IPS-NIHi7 (cell line): ENCODE data around the gene CCDC149.

ENCODE experiments used
- DNase-seq: peaks from one replicate; pipeline ENCODE4 v3.0.0; 2012; ENCODE audit warnings: mixed read lengths; ENCODE audit errors: extremely low spot score

CCDC149 gene

DNA sequence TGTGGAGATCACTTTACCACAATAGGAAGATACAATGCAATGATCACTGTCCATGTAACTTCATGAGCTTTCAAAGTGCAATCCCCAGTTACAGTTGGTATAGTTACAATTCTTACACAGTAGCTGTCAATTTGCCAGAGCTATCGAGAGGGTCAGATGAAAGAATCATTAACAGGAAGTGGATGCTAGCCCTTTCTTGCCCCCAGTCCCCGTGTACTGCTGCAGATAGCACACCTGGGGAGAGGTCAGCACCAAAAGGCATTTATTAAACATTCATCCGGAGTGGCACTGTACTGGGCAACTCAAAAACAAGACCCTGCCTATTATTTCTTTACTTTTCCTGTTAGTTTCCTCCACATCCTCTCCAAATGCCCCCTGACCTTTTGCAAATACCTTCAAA lies 69.7 kb downstream of the CCDC149 start:
- DNase-seq = no peak

DNA sequence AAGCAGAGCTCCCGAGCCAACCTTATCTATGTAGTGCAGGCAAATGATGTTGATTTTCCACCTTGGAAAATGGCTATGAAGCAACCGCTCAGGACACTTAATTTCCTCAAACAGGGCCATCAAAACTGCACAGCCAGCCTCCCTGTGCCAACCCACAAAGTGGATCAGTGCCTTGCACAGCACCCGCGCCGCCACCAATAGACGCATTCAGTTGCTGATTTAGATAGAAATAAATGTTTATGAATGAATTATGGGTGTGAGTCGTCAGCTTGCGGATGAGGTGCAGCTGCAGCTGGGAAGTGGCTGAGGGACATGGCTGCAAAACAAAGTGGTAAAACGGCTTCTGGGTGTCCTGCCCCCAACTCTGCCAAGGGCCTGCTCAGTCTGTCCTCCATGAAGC lies 70.5 kb downstream of the CCDC149 start:
- no peak for DNase-seq

DNA sequence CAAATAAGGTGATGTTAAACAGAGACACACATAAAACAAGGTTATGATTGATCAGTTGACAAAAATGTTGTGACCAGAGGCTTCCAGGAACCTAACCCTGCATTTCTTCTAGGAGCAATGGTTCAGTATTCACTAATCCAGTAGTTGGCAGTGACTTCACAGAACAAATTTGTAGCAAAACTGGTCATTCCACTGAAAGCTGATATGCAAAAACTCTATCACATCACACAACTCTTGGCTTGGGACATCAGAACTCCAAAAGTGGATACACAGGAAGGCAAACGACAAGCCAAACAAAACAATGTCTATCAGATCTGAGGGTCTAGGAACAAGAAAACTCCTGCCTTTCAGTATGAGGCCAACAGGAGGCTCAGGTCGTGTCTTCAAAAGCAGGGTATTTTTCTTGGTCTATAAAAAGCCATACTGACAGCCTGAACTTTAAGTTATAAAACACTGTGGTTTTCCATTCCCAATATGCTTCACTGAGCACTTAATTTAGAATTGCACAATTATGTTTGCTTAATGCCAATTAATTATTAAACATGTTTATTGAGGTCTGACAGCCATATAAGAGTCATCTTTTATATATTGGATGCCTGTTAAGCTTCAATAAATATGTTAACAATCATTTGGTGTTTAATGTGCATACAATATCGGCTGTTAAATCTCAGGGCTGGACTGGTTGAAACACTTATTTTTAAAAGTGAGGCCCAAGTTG lies 71.9 kb downstream of the CCDC149 start:
- no peak for DNase-seq

DNA sequence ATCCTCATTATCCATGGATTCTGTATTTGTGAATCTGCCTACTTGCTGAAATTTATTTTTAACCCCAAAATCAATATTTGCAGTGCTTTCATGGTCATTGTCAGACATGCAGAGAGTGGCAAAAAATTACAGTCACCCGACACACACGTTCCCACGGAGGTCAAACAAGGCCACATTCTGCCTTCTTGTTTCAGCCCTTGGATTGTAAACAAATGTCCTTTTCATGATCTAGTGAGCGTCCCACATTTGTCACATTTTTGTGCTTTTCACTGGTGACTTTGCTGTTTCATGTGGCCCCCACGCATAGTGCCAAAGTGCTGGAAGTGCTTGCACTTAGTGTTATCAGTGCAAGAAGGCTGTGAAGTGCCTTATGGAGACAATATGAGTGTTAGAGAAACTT lies 72.5 kb downstream of the CCDC149 start:
- no peak for DNase-seq

DNA sequence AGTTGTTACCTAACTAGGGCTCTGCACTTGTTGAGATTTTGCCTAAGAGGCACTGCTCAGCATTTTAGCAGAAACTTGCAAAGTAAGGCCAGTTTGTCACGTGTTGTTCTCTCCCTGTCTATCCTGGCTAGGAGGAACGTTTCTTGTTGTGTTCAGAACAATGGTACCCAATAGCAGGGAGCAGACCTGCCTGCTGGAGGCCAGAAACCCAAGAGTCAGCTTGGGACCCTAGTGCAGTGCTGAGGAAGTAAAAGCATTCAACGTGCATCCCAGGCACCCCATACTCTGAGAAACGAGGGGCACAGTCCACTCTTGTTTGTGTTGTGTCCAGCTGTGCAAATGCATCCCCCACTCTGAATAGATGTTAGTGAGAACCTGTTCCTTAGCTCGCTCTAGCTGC lies 75.1 kb downstream of the CCDC149 start:
- no peak for DNase-seq

DNA sequence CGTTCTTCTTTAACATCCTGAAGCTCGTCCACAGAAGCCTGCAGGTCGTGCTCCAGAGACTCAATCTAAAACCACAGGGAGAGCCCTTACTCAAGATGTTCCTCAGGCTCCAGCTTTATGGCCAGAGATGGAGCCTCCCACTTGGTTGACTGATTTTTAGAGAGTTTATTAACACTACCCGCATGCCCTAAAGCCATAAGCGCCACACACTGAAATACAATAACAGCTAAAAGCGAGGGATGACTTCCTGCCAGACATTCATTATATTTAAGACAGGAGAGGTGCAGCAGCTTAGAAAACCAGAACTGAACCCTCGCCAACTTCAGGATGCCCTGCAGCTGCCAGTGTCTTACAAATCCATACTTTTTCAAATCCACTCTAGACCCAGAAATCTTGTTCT lies 75.5 kb downstream of the CCDC149 start:
- no peak for DNase-seq

DNA sequence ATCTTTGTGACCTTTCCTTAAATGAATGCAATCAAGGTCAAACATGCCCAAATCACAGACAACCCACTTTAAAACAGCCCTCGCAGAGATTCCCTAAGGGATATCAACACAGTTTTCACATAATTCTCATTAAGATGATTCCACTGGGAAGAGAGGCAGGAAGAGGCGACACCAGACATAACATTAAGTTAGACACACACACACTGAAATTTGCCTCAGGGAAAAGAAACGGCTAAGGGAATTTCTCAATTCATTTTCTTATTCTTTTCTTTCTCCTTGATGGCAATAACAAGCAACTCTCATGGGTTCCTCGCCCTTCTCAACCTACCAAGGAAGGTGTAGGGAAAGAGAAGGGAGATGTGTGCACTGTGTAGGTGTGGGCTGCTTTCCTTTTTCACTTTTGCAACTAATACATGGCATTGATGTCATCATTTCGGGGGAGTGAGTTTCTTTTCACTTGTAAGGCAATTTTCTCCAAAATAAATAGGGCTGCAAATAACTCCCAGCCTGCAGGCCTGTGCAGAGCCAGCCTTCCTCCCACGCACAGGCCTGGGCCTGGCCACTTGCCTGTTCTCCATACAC lies 76.1 kb downstream of the CCDC149 start:
- DNase-seq = no peak

DNA sequence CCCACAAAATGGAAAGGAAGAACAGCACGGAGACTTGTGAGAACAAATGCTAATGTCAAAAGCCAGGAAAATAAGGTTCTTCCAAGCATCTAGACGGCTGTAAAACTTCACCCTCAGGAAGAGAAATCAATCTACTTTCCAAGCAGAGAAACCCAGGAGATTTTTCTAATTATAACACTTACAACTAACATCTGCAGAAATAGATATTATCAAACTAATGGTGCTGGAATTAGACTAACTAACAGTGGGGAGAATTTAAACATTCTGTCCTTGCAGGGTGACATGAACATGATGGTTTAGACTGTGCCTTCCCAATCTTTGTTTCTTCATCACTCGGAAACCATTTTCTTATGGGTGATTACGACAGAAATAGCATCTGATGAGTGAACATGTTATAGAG lies 77.1 kb downstream of the CCDC149 start:
- no peak for DNase-seq

DNA sequence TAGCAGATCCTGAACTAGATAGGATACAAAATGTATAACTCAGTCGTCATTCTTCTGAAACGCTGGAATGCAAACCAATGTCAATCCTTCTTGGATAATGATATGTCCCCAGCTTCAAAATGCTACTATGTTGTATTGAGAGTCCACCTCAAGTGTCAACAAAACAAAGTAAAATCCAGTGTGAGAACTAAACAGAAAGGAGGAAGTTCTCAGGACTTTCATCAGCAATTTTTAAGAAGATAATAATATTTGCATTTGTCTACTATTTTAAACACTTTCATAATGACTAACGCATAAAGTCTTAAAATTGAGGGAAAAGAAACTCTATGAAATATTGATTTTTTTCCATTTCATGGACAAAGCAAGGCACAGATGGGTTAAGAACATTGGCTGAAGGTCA lies 81.2 kb downstream of the CCDC149 start:
- DNase-seq = no peak

DNA sequence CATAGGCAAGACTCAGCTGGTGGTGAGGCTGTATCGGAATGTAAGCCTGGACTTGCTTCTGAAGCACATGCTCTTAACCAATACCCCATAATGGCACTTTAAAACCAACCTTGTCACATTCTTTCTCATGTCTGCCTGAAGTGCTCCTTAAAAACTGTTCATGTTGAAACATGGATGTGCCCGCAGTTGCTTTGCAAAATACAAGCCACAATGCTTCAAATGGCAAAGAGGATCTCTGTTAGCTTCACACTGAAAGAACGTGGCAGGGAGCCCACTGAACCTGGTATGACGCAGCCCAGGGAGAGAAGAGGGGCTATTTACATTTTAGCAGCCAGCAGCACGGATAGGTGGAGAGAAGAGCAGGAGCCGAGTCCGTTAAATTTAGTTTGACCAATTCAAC lies 88.1 kb downstream of the CCDC149 start:
- DNase-seq = no peak

DNA sequence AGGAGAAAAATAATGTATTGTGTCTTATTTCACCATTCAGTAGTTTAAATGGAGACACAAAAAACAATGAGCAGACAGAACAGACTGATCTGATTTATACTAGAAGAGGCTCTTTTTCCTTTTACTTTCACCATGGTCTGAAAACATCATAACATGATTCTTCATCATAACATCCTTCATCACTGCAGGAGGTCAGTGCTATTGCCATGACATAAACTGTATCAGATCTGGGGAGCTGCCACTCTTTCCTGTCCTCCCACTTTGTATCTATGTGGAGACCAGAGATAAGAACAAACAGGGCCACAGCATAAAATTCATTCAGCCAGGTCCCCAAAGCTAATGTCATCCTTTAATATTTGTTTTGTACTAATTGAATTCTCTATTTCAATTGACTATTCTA lies 92.3 kb downstream of the CCDC149 start:
- DNase-seq = no peak

DNA sequence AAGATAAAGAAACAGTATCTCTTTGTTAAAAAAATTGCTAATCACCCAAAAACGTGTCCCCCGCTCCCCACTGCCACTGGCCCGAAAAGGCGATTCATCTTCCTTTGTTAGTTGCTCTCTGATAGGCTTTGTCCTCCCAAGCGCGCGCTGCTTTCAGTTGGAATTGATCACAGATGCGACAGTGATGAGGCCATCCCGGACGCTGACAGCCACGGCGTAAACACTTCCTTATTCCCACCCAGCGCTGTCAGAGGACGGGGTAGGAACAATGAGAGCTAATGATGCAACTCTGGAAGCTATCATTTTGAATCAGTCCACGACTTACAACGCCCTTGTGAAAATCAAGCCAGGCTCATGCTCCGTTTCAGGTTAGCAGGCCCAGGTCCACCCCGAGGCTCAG lies 96.0 kb downstream of the CCDC149 start:
- no peak for DNase-seq

DNA sequence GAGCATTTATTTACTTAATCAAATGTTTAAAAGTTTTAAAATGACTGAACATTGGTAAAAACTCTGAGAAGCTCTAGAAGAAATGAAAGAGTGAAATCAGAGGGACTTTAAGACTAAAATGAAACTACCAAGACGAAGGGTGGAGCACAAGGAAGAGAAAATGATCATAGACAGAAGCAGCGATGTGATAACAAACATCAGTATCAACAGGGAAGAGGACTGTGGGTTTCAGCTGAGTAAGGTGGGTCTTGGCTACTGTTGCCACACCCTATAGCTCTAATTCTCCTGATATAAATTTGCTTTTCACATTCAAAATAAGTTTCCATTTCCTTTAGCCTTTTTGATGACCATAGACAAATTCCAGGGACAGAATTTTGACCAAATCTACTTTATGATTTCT lies 99.1 kb downstream of the CCDC149 start:
- no peak for DNase-seq

DNA sequence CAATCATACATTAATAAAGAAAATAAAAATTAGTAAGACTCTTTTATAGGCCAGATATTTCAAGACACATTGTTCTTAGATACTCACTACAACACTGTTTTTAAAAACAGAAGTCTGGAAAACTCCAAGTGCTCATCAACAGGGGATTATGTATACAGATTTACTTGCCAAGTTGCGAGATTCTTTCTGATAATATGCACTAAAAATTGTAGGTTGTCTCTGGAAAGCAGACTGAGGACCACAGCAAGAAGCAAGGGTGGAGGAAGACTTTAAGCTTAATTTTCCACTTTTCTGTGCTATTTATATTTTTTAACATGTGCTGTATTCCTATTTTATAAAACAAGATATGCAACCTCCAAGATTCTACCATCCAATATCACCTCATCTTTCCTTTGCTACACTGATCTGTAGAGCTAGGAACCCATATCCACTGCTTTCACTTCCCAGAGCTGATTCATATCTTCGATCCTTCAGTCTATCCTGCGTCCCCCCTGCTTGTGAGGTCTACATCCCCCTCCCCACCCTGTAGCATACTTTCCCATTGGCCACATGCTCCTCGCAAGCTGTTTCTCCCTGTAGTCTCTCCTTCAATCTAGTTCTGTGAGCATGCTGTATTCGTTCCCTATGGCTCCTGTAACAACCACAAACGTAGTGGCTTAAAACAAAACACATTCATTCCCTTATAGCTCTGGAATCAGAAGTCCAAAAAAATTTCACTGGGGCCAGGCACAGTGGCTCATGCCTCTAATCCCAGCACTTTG lies 101.8 kb downstream of the CCDC149 start:
- no peak for DNase-seq

DNA sequence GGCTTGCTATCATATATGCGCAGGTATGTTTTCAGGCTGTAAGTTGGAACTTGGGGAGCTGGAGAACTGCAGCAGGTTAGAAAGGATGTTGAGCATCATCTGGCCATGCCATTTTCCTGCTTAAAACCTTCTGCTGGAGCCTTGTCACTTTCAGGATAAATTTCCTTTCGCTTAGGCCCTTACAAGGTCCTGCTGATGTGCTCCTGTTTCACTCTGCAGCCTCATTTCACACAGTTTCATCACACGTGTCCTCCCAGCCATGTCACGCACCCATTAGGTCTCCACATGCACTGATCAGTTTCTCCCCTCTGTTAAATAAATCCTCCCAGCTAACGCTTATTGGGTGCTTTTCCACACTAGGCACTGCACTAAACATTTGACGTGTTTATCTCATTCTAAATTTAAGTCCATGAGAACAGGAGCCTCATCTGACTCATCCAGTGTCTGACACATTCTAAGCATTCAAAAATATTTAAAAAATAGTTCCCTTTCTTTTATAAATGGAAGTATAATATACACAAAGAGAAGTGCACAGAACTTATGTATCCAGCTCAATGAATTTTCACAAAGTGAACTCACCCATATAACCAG lies 102.9 kb downstream of the CCDC149 start:
- no peak for DNase-seq

DNA sequence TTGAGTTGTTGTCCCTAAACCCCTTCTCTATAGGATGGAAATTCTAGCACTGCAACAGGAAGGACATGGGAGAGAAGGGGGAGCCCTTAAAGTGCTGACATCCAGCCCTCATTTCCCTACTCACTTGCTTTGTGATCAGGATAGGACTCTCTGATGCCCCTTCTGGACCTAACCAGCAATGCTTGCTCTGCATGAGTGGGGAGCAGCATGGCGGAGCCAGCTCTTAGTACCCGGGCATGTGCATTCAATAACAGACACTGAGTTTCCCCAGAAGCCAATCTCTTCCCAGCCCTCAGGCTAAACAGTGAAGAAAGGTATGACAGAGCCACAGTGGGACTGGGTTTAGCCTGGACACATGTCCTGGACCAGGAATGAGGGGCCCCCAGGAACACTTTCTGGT lies 103.5 kb downstream of the CCDC149 start:
- DNase-seq = peak; percentile 66

DNA sequence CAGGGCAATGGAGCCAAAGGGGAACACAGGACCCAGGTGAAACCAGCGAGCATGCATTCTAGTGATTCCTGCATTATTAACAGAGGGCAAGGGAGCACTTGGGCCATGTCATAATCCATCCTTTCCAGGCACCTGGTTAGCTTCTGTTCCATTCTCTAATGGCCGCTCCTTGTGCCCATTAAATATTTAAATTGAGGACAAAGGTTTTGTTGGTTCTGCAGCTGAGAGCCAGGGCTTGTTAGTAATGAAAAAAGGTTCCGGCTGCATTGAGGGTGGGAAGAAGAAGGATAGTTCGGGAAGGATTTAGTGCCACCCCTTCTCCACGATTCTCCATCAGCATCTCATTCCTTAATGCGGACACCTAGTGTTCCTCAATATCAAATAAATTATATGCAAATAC lies 103.9 kb downstream of the CCDC149 start:
- DNase-seq = no peak

DNA sequence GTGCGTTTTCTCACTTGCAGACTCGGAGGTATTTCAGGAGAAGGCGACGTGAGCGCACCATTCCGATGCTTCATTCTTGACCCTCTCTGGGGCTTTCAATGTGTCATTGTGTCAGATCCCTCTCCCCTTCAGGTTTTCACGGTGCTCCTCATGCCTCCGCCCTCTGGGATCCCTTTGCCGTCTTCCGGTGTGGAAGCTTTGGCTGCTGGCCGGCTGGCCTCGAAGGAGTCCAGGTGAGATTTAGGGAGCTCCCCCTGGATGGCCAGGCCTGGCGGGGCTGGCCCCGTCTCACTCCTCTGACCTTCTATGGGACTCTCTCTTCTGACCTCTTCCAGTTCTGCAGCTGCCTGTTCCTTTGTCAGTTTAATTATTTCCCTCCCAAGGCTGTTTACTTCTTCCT lies 104.6 kb downstream of the CCDC149 start:
- no peak for DNase-seq

DNA sequence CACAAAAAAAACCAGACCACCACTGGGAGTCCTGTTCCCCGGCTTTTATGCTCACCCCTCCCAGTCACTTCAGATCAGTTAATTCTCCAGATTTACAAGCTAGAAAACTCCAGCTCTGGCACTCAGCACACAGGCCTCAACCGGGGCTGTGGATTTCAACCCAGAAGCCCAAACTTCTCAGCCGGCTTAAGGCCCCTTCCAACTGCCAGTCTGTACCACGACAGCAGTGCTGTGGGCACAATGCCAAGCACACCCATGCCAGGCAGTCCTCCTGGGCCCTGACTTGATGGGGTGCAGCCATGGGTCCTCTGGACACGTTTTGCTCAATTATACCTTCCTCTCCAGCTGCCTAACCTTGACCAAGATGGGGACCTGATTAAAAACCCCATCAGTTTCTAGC lies 105.2 kb downstream of the CCDC149 start:
- no peak for DNase-seq

DNA sequence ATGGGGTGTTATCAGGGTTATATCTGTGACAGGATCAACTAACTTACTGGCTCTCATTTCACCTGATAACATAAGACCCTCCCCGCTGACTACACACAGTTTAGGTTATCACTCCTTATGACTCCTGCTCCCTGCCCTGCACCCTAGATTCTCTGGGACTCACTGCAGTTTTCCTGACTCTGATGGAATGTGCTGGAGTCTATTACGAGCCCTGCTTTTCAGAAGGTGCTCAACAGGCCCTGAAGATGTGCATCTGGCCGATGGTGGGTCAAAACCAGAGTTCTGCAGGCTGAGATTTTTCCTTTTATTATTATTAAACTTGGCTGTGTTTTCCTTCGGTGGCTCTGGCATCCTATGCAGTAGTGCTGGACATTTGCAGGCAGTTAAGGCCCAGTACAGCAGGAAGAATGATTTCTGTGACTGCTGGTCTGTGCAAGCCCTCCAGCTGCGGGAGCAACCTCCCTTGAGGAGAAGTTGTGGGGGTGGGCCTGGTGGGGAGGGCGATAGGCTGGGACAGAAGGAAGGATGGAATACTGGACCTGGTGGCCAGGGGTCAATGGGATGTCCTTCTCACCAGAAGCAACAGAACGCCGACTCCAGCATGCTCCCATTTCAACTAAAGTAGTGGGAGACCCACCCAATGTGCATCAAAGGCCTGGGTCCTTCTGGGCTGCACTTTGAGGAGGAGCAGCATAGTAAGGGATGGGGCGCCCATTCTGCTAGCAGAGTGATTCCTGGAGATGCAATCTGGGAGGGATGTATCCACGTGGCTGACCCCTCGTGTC lies 106.4 kb downstream of the CCDC149 start:
- no peak for DNase-seq

DNA sequence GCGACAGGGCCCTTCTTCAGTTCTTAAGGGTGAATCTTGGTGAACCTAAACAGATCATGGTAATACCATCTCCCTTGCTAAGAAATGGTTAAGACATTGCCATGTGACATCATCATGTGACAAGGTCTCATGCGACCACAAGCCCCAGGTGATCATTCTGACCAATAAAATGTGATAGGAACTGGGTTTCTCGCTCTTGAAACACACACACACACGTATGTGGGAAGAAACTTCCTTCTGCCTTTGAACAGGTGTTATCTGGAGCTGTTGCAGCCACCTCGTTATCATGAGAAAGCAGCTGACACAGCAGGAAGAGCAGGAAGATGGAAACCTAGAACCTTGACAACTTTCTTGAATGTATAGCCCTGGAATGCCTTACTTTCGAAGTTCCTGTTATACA lies 107.3 kb downstream of the CCDC149 start:
- DNase-seq = no peak

DNA sequence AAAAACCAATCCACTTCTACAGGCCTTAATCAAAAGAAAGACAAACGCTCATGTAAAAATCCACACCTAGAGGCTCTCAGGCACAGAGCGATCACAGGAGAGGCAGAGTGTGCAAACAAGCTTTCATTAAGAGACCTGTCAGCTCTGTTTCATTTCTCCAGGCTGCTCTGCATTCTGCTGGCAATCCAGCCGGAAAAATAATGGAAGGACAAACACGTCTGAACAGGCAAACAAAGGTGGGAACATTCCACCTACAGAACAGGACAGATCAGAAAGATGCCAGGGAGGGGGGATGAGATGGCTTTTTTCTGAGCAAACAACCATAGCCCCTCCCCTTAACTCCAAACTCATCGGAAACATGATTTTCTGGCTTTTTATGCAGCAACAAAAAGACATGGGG lies 107.8 kb downstream of the CCDC149 start:
- DNase-seq = no peak
